ENCODE results near the gene TDRD12.

- TF ChIP-seq TAF1 (IDR thresholded peaks at IDR 0.05; ENCODE audit: borderline replicate concordance, insufficient read depth, low read length) (no peak), POLR2AphosphoS5 (IDR thresholded peaks at IDR 0.05; ENCODE audit: low read depth, low read length) (no peak)
- TF ChIP-seq, protein P1, sequence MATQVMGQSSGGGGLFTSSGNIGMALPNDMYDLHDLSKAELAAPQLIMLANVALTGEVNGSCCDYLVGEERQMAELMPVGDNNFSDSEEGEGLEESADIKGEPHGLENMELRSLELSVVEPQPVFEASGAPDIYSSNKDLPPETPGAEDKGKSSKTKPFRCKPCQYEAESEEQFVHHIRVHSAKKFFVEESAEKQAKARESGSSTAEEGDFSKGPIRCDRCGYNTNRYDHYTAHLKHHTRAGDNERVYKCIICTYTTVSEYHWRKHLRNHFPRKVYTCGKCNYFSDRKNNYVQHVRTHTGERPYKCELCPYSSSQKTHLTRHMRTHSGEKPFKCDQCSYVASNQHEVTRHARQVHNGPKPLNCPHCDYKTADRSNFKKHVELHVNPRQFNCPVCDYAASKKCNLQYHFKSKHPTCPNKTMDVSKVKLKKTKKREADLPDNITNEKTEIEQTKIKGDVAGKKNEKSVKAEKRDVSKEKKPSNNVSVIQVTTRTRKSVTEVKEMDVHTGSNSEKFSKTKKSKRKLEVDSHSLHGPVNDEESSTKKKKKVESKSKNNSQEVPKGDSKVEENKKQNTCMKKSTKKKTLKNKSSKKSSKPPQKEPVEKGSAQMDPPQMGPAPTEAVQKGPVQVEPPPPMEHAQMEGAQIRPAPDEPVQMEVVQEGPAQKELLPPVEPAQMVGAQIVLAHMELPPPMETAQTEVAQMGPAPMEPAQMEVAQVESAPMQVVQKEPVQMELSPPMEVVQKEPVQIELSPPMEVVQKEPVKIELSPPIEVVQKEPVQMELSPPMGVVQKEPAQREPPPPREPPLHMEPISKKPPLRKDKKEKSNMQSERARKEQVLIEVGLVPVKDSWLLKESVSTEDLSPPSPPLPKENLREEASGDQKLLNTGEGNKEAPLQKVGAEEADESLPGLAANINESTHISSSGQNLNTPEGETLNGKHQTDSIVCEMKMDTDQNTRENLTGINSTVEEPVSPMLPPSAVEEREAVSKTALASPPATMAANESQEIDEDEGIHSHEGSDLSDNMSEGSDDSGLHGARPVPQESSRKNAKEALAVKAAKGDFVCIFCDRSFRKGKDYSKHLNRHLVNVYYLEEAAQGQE (IDR thresholded peaks at IDR 0.05; ENCODE audit: insufficient read depth in 1 of 2, low read depth in 2 of 2, low read length in 2 of 2) = no peak
Observed at GRCh38 chr19:32767951-32768679, 48.5 kb downstream of the TDRD12 start.
